Limb (tissue), 2 donors: ENCODE data around the gene FOXN3.
"Not testable (repeated sequence)": the region's sequence is repeated elsewhere in the genome, so short reads cannot be mapped to it uniquely, and the experiment has no call there.

Experiments used
- DNase-seq, 2 donors: peaks; one replicate each; pipeline ENCODE4 v3.0.0-alpha.2; 2016; ENCODE audit errors: extremely low spot score in 2 of 2

Gene FOXN3

DNA sequence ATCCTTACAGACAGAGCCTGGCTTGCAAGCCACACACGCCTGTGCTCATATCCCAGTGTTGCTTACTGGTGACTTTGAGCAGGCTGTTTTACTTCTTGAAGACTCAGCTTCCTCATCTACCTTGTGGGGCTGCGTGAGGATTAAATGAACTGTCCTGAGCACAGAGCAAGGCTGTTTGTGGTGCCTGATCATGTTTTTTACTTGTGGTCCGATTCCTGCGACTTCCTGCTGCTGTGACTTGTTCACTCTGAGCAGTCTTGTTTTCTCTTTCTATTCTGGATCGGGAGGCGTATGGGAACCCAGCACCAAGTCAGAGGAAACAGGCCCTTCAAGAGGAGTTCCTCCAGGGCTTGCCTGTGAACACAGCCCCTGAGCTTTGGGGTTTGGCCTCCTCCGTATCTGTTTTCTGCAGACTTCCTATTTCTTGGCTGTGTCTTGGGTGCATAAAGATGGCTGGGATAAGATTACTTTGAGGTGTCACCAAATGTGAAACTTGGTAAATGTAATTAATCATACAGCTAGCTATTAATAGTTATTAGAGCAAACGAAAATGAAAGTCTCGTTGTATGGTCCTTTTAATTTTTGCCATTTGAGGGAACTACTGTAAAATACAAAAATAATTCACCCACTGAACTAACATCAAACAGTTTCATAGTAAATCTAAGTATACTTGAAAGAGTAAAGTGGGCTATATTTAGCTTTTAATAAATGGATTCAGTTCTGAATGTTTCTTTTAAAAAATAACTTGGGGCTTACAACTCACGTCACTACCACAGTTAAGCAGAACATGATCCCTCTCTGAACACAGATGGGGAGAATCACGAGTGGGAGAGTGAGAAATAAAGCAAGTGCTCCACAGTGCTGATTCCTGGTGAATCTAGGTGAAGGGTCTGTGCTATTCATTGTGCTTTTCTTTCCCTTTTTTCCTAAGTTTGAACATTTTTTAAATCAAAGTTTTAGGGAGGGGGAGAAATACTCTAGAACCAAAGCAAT lies 251.5 kb downstream of the FOXN3 start:
- DNase-seq, result peak in 1 of 2 donors; percentile 12

GRCh38 chr14:89164168-89165073 lies 252.6 kb downstream of the FOXN3 start:
- no peak for DNase-seq

- DNase-seq, result no peak
Observed at GRCh38 chr14:89163031-89163636, 253.9 kb downstream of the FOXN3 start.

DNA sequence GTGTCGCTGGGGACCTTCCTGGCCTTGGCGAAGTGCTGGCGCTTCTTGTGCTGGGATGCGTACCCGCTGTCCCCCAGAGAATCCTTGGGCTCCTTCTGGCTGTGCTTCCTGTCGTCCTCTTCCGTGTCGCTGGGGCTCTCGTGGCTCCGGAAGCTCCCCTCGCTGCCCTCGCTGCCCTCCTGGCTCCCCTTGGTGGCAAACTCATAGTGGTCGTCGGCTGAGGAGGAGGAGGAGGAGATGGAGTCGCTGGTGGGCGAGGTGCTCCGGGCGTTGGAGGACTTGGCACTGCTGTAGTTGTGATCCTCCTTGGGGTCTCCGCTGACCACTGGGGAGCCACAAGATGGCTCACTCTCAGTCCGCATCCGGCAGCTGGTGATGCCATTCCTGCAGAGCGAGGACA lies 254.4 kb downstream of the FOXN3 start:
- DNase-seq, result no peak

- DNase-seq, result no peak
Observed at GRCh38 chr14:89160437-89160836, 256.6 kb downstream of the FOXN3 start.

DNA sequence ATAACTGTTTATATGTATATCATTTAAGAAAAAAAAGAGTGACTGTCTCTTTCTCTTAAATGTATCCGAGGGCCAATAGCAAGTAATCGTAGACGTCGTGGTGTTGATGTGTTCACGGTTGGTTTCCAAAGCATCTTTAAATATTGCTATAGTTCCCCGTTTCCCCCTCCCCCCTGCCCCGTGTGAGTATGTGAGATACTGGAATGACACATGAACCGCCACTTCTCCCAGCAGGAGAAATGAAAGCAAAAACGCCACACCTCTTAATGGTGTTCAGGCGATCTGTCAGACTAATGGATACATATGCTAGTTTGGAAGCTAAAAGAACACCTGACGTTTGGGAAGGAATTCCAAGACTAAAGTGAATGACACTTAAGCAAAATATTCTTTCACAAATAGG lies 258.3 kb downstream of the FOXN3 start:
- DNase-seq, result no peak

GRCh38 chr14:89158104-89158503 lies 258.9 kb downstream of the FOXN3 start:
- not testable (repeated sequence) for DNase-seq

- no peak for DNase-seq
Observed at GRCh38 chr14:89155491-89155890, 261.5 kb downstream of the FOXN3 start.

- not testable (repeated sequence) for DNase-seq
Observed at GRCh38 chr14:89151693-89152092, 265.3 kb downstream of the FOXN3 start.

DNA sequence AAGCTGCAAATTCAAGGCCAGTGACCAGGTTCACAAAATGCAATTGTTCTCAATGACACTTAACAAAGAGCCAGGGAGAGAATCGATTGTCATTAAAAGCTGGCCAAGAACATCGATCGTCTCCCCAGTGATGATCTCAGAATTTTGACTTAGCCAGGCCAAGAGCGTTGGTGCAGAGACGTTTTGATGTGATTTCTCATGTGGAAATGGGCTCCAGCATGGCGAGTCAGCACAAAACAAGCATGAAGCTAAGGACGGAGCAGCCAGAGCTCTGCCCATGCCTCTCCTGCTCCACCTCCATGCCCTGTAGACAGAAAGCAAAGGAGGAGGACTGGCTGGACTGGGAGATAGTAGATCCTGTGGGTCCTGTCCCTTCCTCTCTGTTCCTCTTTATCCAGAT lies 270.8 kb downstream of the FOXN3 start:
- DNase-seq, result no peak

DNA sequence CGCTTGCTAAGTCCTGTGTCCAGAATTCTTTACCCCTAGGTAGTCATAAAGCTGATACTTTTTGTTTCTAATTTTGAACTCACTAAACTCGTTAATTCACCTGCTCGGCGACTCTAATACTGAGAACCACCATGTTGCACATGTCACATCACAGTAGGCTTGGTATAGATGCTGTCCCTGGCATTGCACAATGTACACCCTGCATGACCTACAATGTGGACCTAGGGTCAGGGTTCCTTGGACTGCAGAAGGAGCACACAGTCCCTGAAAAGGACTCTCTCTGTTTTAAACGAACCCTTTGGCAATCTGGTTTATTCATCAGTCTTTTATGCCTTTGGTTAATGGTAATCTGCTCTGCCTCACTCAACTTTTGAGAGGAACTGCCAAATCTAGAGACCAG lies 272.4 kb downstream of the FOXN3 start:
- DNase-seq, result no peak

DNA sequence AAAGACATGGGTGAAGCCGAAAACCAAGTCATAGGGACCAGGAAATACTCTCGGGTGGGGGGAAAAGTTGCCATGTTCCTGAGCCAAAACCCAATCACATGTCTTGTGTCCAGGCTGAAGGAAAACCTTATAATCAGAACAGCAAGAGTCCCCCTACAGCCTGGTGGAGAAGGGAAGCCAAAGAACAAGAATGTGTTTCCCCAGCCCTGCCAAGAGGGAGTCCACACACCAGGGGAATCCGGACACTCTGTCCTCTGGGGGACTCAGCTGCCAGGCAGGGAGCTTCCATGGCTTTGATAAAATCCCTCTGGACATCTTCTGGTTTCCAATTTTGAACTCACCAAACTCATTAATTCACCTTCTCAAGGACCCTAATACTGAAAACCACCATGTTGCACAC lies 273.0 kb downstream of the FOXN3 start:
- no peak for DNase-seq

DNA sequence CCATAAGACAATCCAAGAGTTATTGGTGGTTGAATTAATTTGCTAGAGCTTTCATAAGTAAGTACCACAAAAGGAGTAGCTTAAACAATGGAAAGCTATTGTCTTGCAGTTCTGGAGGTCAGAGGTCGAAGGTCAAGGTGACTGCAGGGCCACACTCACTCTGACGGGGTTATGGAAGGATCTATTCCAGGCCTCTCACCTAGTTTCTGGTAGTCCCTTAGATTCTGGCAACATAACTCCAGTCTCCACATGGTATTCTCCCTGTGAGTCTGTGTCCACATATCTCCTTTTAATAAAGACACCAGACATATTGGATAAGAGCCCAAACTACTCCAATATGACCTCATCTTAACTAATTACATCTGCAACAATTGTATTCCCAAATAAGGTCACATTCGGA lies 273.4 kb downstream of the FOXN3 start:
- DNase-seq, result no peak

DNA sequence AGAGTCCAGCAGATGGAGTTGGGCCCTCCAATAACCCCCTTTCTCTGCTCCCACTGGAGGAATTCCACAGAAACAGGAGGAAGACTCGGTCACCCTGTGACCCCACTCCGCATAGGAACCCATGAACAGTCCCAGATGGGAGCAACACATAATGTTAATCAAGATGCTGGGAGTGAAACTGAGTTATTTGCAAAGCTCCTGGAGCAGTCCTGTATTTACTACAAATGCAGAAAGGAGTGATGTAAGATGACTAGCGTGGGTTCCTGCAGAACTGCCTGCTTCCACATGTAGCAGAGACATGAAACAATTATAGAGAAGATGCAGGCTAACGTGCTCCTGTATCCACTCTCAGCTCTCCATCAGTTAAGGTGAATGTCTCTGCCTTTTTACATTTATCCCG lies 274.7 kb downstream of the FOXN3 start:
- DNase-seq, result no peak

- DNase-seq, result no peak
Observed at GRCh38 chr14:89141862-89142261, 275.2 kb downstream of the FOXN3 start.

- no peak for DNase-seq
Observed at GRCh38 chr14:89140326-89140725, 276.7 kb downstream of the FOXN3 start.

- DNase-seq, result no peak
Observed at GRCh38 chr14:89139404-89140247, 277.4 kb downstream of the FOXN3 start.

- DNase-seq, result no peak
Observed at GRCh38 chr14:89138846-89139245, 278.2 kb downstream of the FOXN3 start.

DNA sequence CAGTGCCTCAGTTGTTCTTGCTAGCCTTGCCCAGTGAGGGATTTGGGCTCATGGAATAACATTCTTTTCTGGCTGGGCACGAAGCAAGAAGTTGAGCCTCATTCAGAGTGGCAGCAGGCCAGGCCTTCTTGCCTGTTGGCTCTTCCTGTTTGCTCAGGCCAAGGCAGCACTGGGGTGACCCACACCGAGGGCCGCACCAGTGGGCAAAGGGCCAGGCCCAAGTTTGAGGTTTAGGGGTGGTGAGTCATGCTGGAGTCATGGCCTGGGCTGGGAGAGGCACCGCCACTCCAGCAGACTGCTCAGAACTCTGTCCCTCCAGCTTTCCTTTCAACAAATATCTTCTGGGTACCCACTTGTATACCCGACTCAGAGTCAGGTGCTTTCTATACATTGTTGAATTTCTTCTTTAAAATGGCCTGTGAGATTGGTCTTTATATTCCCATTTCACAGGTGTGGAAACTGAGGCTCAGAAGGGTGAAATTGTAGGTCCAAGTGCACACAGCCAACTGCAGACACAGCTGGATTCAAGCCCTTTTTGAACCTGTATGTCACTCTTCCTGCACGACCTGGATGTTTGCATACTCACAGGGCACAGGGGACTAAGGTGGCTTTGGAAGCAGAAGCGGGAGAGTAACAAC lies 279.4 kb downstream of the FOXN3 start:
- no peak for DNase-seq

DNA sequence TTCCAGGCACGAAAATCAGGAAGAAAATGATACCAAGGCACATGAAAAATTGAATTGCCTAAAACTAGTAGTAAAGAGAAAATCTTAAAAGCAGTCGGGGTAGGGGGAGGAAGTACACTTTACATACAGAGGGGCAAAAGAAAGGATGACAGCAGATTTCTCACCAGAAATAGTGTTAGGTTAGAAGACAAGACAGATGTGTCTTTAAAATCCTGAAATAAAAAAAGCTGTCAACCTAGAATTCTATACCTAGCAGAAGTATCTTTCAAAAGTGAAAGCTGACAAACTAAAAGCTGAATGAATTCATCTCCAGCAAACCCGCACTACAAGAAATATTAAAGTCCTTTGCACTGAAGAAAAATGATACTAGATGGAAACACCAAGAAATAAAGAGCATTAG lies 280.4 kb downstream of the FOXN3 start:
- DNase-seq, result no peak
